CD4-positive, alpha-beta T cell treated with Interleukin-10 for 1 hour (primary cell): ENCODE measurements around the gene MAMDC2.
"Not testable (repeated sequence)": the region's sequence is repeated elsewhere in the genome, so short reads cannot be mapped to it uniquely, and the experiment has no call there.

Experiments
- DNase-seq: peaks from one replicate; pipeline ENCODE4 v3.0.0-alpha.2; 2020

MAMDC2 gene

GRCh38 chr9:70143394-70144130, 99.9 kb downstream of the MAMDC2 start:
- no peak for DNase-seq

DNA sequence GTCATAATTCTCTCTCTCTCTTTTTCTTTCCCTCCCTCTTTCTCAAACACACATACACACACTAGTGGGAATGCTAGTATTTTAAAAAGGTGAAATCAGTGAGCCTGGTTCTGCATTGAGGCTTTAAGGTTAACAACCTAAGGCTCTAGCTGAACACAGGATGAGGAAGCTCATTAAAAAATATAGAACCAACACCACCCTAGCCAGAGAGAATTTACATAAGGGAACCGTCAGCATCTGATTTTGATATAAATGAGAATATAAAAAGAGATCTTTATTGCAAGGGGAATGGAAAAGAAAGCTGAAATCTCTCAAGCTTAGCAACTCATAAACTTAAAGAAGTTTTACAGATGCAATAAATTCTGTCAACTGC, 100.5 kb downstream of the MAMDC2 start:
- DNase-seq: no peak

DNA sequence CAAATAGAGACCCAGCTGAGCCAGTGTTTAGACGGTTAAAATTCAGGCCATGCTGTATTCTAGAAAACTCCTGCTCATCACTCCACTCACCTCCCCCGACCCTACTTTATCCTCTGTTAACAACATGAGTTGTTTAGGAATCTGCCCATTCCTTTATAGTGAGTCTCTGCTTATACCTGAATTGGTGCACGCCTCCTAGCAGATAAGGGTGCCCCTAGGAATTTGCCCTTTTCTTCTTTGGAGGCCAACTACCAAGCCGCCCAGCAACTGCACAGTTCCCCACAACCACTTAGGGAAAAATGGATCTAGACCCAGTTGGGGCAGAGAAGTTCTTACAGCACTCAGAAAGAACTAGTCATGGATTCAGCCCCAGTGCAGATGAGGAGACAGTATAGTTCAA, 102.3 kb downstream of the MAMDC2 start:
- DNase-seq: no peak

- no peak for DNase-seq
Measured at GRCh38 chr9:70147196-70147595, 103.5 kb downstream of the MAMDC2 start.

- no peak for DNase-seq
Measured at GRCh38 chr9:70147651-70148050, 104.0 kb downstream of the MAMDC2 start.

DNA sequence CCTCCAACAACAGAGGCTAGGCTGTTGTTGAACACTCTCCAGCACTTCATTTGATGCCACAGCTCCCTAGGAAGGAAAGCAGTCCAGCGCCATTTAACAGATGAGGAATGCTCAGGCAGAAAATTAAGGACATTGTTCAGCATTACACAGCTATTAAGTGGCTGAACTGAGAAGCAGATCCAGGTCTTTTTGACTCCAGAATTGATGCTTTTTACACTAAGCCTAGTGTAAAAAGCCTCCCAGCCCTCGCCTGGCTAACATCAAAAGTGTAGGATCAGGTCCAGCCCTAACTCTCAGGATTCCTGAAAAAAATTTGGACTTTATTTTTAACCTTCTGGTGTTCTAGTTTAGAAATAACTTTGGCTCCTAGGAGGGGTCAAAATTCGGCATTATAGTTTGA, 108.7 kb downstream of the MAMDC2 start:
- no peak for DNase-seq

GRCh38 chr9:70156729-70157128, 113.1 kb downstream of the MAMDC2 start:
- DNase-seq: no peak

GRCh38 chr9:70159630-70160029, 116.0 kb downstream of the MAMDC2 start:
- DNase-seq: no peak

GRCh38 chr9:70160686-70161600, 117.3 kb downstream of the MAMDC2 start:
- DNase-seq: no peak

GRCh38 chr9:70165006-70165602, 121.5 kb downstream of the MAMDC2 start:
- no peak for DNase-seq

- no peak for DNase-seq
Measured at GRCh38 chr9:70168521-70168920, 124.9 kb downstream of the MAMDC2 start.

DNA sequence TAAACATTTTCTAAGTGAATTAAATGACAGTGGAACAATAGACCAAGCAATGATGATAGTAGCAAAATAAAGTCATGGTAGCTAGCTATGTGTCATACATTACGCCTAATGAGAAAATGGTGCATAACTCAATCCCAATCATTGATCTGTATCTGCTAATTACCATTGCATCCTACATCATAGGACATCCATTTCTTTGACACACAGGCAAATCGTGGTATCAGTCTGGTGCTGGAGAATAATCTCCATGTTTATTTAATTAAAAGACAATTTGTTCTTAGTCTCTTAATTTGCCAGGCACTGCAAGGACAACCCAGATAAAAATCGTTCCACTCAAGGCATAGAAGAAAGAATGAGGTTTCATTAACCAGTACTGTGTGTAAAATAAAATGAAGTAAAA, 125.6 kb downstream of the MAMDC2 start:
- no peak for DNase-seq

DNA sequence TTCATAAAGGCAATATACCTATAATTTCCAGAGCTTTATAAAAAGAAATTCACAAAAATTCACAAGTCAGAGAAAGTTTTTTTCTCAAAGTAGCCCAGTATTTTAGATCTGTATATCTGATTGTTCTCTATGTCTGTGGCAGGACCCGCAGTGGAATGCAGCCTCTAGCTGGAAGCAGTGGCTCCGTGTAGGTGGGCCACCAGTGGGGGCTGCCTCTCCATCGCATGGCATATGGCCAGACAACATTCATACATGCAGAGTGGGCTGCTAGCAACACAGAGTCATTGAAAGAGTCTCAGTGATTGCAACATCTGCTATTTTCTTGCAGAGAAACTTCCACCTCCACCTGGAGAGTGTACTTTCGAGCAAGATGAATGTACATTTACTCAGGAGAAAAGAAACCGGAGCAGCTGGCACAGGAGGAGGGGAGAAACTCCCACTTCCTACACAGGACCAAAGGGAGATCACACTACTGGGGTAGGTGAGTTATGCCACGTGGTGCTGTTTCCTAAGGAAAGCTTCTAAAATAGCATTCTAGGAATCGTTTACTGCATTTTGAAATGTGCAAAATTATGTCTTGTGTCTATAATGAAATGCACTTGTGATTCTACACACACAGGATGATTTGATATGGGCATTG, 126.6 kb downstream of the MAMDC2 start:
- no peak for DNase-seq

DNA sequence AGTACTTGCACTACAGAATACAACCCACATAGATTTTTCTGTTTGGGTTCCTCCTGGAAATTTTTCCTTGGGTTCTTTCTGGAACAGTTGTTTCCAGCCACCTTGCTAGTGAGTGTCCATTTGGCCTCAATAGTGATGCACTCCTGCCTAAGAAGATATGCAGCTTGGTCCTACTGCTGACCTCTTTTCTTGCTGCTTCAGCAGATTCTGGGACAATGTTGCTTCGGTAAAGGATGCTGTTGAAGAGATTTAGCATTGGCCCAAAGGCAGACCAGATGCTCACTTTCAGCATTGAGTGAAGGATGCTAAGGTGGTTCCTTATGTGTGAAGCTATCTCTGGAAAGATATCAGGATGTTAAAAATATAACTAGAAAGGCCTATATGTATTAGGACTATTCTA, 128.9 kb downstream of the MAMDC2 start:
- no peak for DNase-seq

DNA sequence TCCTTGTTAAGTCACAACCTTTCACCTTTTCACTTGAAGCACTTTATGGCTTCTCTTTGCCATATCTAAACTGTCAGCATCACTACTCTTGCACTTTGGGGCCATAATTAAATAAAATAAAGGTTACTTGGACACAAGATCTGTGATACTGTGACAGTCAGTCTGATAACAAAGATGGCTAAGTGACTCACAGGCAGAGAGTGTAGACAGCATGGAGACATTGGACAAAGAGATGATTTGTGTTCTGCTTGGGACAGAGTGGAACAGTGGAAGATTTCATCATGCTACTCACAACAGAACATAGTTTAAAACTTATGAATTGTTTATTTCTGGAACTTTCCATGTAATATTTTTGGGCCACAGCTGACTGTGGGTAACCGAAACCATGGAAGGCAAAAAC, 133.5 kb downstream of the MAMDC2 start:
- DNase-seq: no peak

GRCh38 chr9:70192707-70193106, 149.1 kb downstream of the MAMDC2 start:
- no peak for DNase-seq

DNA sequence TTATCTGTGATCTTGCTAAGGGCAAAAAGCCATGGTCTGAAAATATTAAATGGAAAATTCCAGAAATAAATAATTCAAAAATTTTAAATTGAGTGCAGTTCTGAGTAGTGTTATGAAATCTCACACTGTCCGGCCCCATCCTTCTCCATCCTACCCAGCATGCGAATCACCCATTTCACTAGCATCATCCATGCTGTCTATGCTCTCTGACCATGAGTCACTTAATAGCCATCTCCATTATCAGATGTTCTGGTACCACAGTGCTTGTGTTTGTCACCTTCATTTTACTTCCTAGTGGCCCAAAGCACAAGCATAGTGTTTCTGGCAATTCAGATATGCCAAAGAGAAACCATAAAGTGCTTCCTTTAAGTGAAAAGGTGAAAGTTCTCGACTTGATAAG, 151.8 kb downstream of the MAMDC2 start:
- DNase-seq: no peak

GRCh38 chr9:70197216-70198044, 153.8 kb downstream of the MAMDC2 start:
- no peak for DNase-seq

DNA sequence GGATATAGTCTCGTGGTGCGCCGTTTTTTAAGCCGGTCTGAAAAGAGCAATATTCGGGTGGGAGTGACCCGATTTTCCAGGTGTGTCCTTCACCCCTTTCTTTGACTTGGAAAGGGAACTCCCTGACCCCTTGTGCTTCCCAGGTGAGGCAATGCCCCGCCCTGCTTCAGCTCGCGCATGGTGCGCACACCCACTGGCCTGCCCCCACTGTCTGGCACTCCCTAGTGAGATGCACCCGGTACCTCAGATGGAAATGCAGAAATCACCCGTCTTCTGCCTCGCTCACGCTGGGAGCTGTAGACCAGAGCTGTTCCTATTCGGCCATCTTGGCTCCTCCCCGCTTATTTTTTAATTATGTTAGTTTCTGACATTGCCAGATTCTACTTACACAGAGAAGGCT, 161.1 kb downstream of the MAMDC2 start:
- not testable (repeated sequence) for DNase-seq

GRCh38 chr9:70205366-70206020, 161.8 kb downstream of the MAMDC2 start:
- no peak for DNase-seq

GRCh38 chr9:70217029-70217428, 173.4 kb downstream of the MAMDC2 start:
- DNase-seq: no peak

GRCh38 chr9:70218767-70219166, 175.1 kb downstream of the MAMDC2 start:
- no peak for DNase-seq
